ENCODE measurements around the gene FLYWCH1.

- TF ChIP-seq REST (IDR thresholded peaks at IDR 0.05; ENCODE audit: insufficient read depth in 1 of 2, low read depth in 2 of 2, low read length in 2 of 2) (no peak), POLR2AphosphoS5 (IDR thresholded peaks at IDR 0.05; ENCODE audit: low read depth, low read length) (peak; percentile 10; the same call in 1 of the 2 replicates), TAF1 (IDR thresholded peaks at IDR 0.05; ENCODE audit: borderline replicate concordance, insufficient read depth, low read length) (no peak)
Measured at GRCh38 chr16:2971134-2971984, 59.6 kb downstream of the FLYWCH1 start.

All from PFSK-1 (cell line).